HUES64 (cell line): ENCODE results near the gene PFDN1.
A peak's percentile ranks its signal among the peaks of the same experiment; 100 is the strongest.

Experiments
- H3K27ac ChIP-seq: 2 replicates; pipeline ENCODE4 v1.7.0; 2013; ENCODE audit warnings: low read depth, low read length, inconsistent platforms
- H3K27me3 ChIP-seq: 2 replicates; pipeline ENCODE4 v1.6.1; 2013; ENCODE audit warnings: mild to moderate bottlenecking, low read length; ENCODE audit not compliant: insufficient read depth
- H3K36me3 ChIP-seq: 2 replicates; pipeline ENCODE4 v1.6.1; 2013; ENCODE audit warnings: mild to moderate bottlenecking, low read length; ENCODE audit not compliant: insufficient read depth
- H3K4me1 ChIP-seq: 2 replicates; pipeline ENCODE4 v1.6.1; 2013; ENCODE audit warnings: mild to moderate bottlenecking, low read length, moderate library complexity; ENCODE audit not compliant: insufficient read depth
- H3K4me3 ChIP-seq: 2 replicates; pipeline ENCODE4 v1.5.1; 2013; ENCODE audit warnings: mild to moderate bottlenecking, low read length, moderate library complexity
- H3K9ac ChIP-seq: 2 replicates; pipeline ENCODE4 v1.6.1; 2013; ENCODE audit warnings: mild to moderate bottlenecking, low read depth, low read length
- H3K9me3 ChIP-seq: 2 replicates; pipeline ENCODE4 v1.6.1; 2013; ENCODE audit warnings: low read depth, low read length; ENCODE audit not compliant: insufficient read depth
- WGBS: fragments of 150-250, 120-280 bp; methylation state at CpG from one replicate; pipeline ENCODE4 v1.1.7; 2013; ENCODE audit warnings: missing lambda C conversion rate; 5-methylcytosine and 5-hydroxymethylcytosine counted together

Gene PFDN1

GRCh38 chr5:140342287-140342686 lies 39.4 kb upstream of the PFDN1 start:
- Histone ChIP-seq H3K27ac (no peak overlapping the region), H3K9ac (no peak overlapping the region)
- WGBS: 80% methylated on average over 4 of the region's 6 CpGs

GRCh38 chr5:140341591-140341990 lies 38.7 kb upstream of the PFDN1 start:
- peaks cover 15% of the 10 kb centered on the region for H3K4me1 ChIP-seq
- H3K36me3 ChIP-seq: peaks cover 4% of the 10 kb centered on the region; the same call in 1 of the 2 replicates
- WGBS: 95% methylated on average over 5 of the region's 5 CpGs
- no peak overlapping the region for H3K27ac ChIP-seq
- H3K4me3 ChIP-seq: no peak overlapping the region
- peaks cover 15% of the 10 kb centered on the region for H3K27me3 ChIP-seq
- no peaks in the 10 kb centered on the region for H3K9me3 ChIP-seq
- H3K9ac ChIP-seq: no peak overlapping the region

More at GRCh38 chr5:140342287-140342686, 39.4 kb upstream of the PFDN1 start:
- H3K4me1 ChIP-seq: peaks cover 21% of the 10 kb centered on the region
- H3K4me3 ChIP-seq: no peak overlapping the region
- peaks cover 15% of the 10 kb centered on the region for H3K27me3 ChIP-seq
- H3K36me3 ChIP-seq: peaks cover 4% of the 10 kb centered on the region; the same call in 1 of the 2 replicates
- no peaks in the 10 kb centered on the region for H3K9me3 ChIP-seq

GRCh38 chr5:140340605-140341121 lies 37.8 kb upstream of the PFDN1 start:
- Histone ChIP-seq H3K4me3 (no peak overlapping the region), H3K36me3 (peaks cover 4% of the 10 kb centered on the region; the same call in 1 of the 2 replicates), H3K9me3 (no peaks in the 10 kb centered on the region), H3K9ac (no peak overlapping the region), H3K4me1 (peaks cover 14% of the 10 kb centered on the region), H3K27ac (no peak overlapping the region), H3K27me3 (peaks cover 9% of the 10 kb centered on the region)

GRCh38 chr5:140339636-140340035 lies 36.7 kb upstream of the PFDN1 start:
- WGBS: 87% methylated on average over 4 of the region's 4 CpGs
- no peaks in the 10 kb centered on the region for H3K9me3 ChIP-seq
- H3K9ac ChIP-seq: no peak overlapping the region
- H3K36me3 ChIP-seq: peaks cover 8% of the 10 kb centered on the region
- no peak overlapping the region for H3K4me3 ChIP-seq
- 0 out of 2 replicates have a peak, but pooled peaks cover 5% of the 10 kb centered on the region for H3K4me1 ChIP-seq
- no peak overlapping the region for H3K27ac ChIP-seq
- H3K27me3 ChIP-seq: no peaks in the 10 kb centered on the region

GRCh38 chr5:140338908-140339307 lies 36.0 kb upstream of the PFDN1 start:
- no peak overlapping the region for H3K27ac ChIP-seq
- H3K36me3 ChIP-seq: peaks cover 13% of the 10 kb centered on the region
- no peaks in the 10 kb centered on the region for H3K27me3 ChIP-seq
- 0 out of 2 replicates have a peak, but pooled peaks cover 5% of the 10 kb centered on the region for H3K4me1 ChIP-seq
- no peaks in the 10 kb centered on the region for H3K9me3 ChIP-seq
- H3K9ac ChIP-seq: no peak overlapping the region
- H3K4me3 ChIP-seq: no peak overlapping the region
- 97% methylated on average over 2 of the region's 2 CpGs for WGBS

- Histone ChIP-seq H3K27ac (no peak overlapping the region), H3K36me3 (peaks cover 16% of the 10 kb centered on the region), H3K27me3 (no peaks in the 10 kb centered on the region), H3K4me3 (no peak overlapping the region), H3K4me1 (0 out of 2 replicates have a peak, but pooled peaks cover 5% of the 10 kb centered on the region), H3K9ac (no peak overlapping the region), H3K9me3 (no peaks in the 10 kb centered on the region)
- 80% methylated on average over 3 of the region's 3 CpGs for WGBS
These were observed 35.4 kb upstream of the PFDN1 start for GRCh38 chr5:140338336-140338735.

- Histone ChIP-seq H3K9me3 (no peaks in the 10 kb centered on the region), H3K9ac (no peak overlapping the region), H3K27ac (no peak overlapping the region), H3K4me3 (no peak overlapping the region), H3K4me1 (0 out of 2 replicates have a peak, but pooled peaks cover 5% of the 10 kb centered on the region), H3K27me3 (no peaks in the 10 kb centered on the region), H3K36me3 (peaks cover 16% of the 10 kb centered on the region)
- WGBS: 91% methylated on average over 1 of the region's 1 CpG
These were observed 35.0 kb upstream of the PFDN1 start for GRCh38 chr5:140337880-140338279.

- WGBS: 87% methylated on average over 5 of the region's 5 CpGs
- H3K36me3 ChIP-seq: peaks cover 12% of the 10 kb centered on the region
- no peak overlapping the region for H3K27ac ChIP-seq
- 0 out of 2 replicates have a peak, but pooled peaks cover 5% of the 10 kb centered on the region for H3K4me1 ChIP-seq
- no peaks in the 10 kb centered on the region for H3K27me3 ChIP-seq
- H3K9me3 ChIP-seq: no peaks in the 10 kb centered on the region
- no peak overlapping the region for H3K9ac ChIP-seq
- no peak overlapping the region for H3K4me3 ChIP-seq
These were observed 33.5 kb upstream of the PFDN1 start for GRCh38 chr5:140336388-140336787.

- H3K9ac ChIP-seq: no peak overlapping the region
- H3K4me3 ChIP-seq: no peak overlapping the region
- H3K4me1 ChIP-seq: peaks cover 12% of the 10 kb centered on the region
- no peaks in the 10 kb centered on the region for H3K9me3 ChIP-seq
- no peaks in the 10 kb centered on the region for H3K27me3 ChIP-seq
- WGBS: 95% methylated on average over 1 of the region's 1 CpG
- no peak overlapping the region for H3K27ac ChIP-seq
- peaks cover 12% of the 10 kb centered on the region for H3K36me3 ChIP-seq
These were observed 28.7 kb upstream of the PFDN1 start for GRCh38 chr5:140331638-140332037.

GRCh38 chr5:140329739-140330481 lies 27.0 kb upstream of the PFDN1 start:
- Histone ChIP-seq H3K27me3 (no peaks in the 10 kb centered on the region), H3K36me3 (peaks cover 8% of the 10 kb centered on the region), H3K4me1 (peaks cover 12% of the 10 kb centered on the region), H3K9me3 (no peaks in the 10 kb centered on the region), H3K4me3 (no peak overlapping the region), H3K27ac (0 out of 2 replicates have a peak overlapping the region, but pooled peaks have one; percentile 30), H3K9ac (no peak overlapping the region)
- 86% methylated on average over 5 of the region's 5 CpGs for WGBS

GRCh38 chr5:140328036-140328764 lies 25.3 kb upstream of the PFDN1 start:
- Histone ChIP-seq H3K27ac (peak overlapping the region; percentile 13; the same call in 1 of the 2 replicates), H3K36me3 (no peaks in the 10 kb centered on the region), H3K4me3 (no peak overlapping the region), H3K9ac (no peak overlapping the region; the same call in 1 of the 2 replicates), H3K4me1 (peaks cover 17% of the 10 kb centered on the region), H3K9me3 (no peaks in the 10 kb centered on the region), H3K27me3 (no peaks in the 10 kb centered on the region)
- 79% methylated on average over 8 of the region's 8 CpGs for WGBS
